GM18517 (cell line): ENCODE data around the gene DEAF1.
"Not testable (repeated sequence)": the region's sequence is repeated elsewhere in the genome, so short reads cannot be mapped to it uniquely, and the experiment has no call there.

ENCODE experiments used
- ATAC-seq: cut with Tn5 transposase; IDR thresholded peaks from one replicate; pipeline ENCODE4 v1.9.1; 2021; ENCODE audit warnings: mild to moderate bottlenecking, moderate library complexity; ENCODE audit not compliant: unreplicated experiment

The DEAF1 gene, protein sequence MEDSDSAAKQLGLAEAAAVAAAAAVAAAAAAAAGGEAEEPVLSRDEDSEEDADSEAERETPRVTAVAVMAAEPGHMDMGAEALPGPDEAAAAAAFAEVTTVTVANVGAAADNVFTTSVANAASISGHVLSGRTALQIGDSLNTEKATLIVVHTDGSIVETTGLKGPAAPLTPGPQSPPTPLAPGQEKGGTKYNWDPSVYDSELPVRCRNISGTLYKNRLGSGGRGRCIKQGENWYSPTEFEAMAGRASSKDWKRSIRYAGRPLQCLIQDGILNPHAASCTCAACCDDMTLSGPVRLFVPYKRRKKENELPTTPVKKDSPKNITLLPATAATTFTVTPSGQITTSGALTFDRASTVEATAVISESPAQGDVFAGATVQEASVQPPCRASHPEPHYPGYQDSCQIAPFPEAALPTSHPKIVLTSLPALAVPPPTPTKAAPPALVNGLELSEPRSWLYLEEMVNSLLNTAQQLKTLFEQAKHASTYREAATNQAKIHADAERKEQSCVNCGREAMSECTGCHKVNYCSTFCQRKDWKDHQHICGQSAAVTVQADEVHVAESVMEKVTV

DNA sequence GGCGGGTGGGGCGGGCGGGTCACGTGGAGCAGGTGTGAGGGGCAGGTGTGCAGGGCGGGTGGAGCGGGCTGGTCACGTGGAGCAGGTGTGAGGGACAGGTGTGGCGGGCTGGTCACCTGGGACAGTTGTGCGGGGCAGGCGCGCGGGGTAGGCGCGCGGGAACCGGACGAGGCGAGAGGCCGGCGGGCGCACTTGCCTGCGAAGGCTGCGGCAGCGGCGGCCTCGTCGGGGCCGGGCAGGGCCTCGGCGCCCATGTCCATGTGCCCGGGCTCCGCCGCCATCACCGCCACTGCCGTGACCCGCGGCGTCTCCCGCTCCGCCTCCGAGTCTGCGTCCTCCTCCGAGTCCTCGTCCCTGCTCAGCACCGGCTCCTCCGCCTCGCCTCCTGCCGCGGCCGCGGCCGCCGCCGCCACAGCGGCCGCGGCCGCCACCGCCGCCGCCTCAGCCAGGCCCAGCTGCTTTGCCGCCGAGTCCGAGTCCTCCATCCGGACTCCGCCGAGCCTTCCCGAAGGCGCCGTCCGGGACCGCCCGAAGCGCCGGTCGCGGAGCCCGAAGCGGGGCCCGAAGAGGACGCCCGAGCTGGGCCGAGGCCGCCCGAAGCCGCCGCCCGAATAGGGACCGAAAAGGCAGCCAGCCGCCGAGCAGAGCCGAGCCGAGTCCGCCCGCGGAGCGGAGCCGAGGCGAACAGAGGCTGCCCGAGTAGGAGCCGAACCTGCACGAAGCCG lies at the start of gene DEAF1:
DEAF1 (minus strand) TSS at position 660 of the 725 bp plus-strand sequence; CDS start at position 485, 175 bp downstream.
- peak; percentile 87 for ATAC-seq

DNA sequence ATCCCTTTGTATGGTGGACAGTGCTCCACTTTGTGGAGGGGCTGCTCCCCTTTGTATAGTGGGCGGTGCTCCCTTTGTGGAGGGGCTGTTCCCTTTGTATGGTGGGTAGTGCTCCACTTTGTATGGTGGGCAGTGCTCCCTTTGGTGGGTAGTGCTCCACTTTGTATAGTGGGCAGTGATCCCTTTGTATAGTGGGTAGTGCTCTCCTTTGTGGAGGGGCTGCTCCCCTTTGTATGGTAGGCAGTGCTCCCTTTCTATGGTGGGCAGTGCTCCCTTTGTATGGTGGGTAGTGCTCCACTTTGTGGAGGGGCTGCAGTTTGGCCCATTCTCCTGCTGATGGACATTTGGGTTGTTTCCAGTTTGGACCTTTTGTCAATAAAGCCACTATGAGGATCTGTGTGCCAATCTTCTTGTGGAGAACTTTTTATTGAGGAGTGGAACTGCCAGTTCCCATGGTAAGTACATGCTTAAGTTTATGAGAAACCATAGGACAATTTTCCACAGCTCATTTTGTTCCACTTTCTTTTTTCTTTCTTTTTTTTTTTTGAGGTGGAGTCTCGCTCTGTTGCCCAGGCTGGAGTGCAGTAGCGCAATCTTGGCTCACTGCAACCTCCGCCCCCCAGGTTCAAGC lies 47.7 kb upstream of the DEAF1 start:
- ATAC-seq, result no peak

DNA sequence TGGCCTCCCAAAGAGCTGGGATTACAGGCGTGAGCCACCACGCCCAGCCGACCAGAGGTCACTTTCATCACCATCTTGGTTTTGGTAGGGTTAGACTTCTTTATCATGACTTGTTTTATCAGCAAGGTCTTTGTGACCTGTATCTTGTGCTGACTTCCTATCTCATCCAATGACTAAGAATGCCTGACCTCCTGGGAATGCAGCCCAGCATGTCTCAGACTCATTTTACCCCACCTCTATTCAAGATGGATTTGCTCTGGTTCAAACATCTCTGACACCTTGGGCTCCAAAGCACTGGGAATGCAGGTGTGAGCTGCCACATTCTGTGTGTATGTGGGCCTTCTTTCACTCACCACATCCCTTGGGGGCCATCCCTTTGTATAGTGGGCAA lies 47.1 kb upstream of the DEAF1 start:
- ATAC-seq, result no peak

DNA sequence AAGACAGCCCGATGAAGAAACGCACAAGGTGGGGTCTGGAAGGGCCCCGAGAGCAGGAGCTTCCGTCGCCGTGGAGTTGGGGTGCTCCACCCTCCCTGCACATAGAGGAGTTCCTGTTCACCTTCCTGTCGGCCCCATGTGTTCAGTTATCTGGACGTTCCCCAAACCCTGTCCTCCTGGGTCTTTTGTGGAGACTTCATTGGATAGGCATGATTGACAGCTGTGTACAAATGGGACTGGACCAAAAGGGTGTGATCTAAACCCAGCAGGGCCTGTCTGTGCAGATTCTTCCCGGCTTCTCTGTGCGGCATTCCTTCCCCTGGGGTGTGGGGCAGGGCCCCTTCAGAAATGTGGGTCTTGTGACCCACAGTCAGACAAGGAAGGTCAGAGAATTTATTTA lies 42.9 kb upstream of the DEAF1 start:
- ATAC-seq, result not testable (repeated sequence)

DNA sequence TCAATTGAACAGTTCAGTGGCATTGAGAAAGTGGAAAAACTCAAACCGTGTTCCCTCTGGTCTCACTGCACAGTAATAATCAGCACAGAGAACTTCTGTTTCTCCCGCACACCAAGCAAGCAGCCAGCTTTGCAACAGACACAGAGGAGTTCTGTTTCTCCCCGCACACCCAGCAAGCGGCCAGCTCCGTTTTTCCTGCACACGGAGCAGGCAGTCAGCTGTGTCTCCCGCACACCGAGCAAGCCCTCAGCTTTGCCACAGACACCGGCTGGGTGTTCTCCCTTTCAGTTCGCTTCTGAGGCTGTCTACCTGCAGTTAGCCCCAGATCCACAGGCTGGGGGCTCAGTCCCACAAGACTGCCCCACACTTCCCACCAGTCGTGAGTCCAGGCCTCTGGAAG lies 42.3 kb upstream of the DEAF1 start:
- ATAC-seq, result no peak

DNA sequence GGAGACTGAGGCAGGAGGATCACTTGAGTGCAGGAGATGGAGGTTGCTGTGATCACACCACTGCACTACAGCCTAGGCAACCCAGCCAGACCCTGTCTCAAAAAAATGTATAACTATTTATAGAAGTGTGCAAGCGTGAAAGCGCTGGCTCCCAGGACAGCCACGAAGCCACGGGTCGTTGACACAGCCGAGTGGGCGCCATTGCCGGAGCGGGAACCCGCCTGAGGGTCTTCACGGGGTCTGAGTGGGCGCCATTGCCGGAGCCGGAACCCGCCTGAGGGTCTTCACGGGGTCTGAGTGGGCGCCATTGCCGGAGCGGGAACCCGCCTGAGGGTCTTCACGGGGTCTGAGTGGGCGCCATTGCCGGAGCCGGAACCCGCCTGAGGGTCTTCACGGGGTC lies 39.5 kb upstream of the DEAF1 start:
- not testable (repeated sequence) for ATAC-seq

DNA sequence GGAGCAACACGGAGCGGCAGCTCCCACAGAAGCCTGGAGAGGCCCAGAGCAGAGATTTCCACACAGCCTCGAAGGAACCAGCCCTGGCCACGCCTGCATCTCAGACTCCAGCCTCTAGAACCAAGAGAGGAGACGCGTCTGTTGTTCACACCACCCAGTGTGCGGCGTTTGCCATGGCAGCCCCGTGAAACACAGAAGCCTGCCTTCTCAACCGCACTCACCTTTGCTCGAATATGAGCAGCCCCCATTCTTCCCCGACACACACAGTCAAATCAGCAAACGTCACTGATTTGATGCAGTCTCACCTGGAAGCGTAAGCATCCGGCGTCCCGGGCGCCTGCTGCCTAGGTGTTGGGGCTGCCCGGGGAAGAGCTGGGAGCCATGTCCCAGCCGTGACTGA lies 38.0 kb upstream of the DEAF1 start:
- no peak for ATAC-seq

DNA sequence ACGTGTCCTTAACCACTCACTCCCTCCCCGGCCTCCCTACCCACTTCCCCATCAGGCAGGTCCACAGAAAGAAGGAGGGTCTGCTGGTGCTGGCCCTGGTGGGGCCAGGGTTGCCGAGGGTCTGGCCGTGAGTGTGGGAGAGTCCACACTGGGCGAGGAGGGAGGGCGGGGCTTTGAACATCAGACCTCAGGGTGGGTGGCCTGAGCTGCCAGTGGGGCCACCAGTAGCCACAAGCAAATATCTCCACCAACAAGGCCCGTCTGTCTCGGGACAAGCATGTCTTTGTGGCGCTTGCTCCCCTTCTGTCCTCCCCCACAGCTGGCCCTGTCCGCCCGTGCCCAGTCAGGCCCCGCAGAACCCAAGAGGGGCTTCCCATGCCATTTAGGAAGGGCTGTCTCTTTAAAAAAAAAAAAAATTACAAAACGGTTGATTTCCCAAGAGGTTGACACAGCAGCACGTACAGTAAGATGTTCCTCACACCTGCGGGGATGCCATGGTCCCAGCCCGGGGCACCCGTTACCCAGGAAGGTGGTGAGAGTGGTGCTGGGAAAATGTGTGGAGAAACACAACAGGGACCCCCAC lies 34.6 kb upstream of the DEAF1 start:
- no peak for ATAC-seq

DNA sequence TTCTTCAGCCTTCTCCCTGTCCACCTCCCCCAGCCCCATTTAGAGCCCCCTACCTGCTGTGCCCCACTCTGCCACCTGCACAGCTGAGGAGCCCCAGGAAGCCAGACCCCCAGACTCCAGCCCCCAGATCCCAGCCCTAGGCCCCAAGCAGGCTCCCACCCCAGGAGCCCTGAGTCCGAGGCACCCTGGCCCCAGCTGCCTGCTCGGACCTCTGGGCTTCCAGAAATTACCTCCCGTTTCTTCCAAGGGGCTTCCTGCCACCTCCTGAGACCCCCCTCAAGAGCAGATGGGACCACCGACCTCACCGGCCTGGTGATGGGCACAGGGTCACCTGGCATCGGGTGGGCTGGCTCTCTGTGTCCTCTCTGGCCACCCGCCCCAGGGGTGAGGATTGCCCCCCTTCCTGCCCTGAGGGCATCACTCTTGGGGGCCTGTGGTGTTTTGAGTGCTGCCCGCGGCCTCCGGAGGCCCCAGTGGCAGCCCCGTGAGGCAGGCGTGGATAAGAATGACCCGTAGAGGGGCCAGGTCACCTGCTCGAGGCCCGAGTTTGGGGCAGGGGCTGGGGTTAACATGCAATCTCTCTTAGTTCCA lies 34.0 kb upstream of the DEAF1 start:
- no peak for ATAC-seq

DNA sequence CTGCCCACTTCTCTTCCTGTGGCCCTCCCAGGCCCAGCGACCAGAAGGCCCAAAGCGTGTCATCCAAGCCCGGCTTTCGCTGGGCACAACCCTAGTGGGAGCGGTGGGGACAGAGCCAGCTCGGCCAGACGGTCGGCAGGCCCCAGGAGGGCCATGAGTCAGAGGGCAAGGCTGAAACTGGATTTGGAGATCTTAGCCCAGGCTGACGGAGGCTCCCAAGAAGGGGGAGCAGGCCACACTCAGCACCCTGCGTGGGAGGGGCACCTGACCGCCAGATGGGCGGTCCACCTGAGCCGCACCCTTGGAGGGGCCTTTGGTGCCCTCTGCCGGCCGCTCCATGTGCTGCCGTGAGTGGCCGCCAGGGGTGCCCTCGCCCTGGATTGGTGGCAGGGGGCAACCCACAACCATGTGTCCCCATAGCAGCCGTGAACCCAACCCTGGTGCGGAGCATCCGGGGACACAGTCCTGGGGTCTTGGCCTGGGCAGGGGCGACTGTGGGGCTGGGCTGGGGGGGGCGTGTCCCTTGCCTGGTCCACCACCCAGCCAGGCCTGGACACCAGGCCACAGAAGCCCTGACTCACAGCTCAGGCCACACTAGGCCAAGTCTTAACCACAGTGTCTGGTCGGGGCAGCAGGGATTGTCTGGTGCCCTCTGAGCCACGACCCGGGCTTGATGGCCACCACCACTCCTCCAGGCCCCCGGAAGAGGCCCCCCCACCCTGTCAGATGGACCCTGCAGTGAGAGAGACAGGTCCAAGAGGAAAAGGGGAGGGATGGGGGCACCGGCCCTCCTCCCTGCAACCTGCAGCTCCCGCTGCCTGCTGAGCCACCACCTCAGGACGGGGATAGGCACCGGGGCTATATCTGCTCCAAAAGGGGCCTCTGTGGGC lies 33.1 kb upstream of the DEAF1 start:
- no peak for ATAC-seq

DNA sequence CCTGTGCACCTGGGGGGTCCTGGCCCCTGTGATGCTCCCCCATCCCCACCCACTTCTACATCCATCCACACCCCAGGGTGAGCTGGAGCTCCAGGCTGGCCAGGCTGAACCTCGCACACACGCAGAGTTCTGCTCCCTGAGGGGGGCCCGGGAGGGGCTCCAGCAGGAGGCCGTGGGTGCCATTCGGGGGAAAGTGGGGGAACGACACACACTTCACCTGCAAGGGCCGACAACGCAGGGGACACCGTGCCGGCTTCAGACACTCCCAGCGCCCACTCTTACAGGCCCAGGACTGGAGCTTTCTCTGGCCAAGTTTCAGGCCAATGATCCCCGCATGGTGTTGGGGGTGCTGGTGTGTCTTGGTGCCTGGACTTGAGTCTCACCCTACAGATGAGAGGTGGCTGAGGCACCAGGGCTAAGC lies 32.3 kb upstream of the DEAF1 start:
- no peak for ATAC-seq

DNA sequence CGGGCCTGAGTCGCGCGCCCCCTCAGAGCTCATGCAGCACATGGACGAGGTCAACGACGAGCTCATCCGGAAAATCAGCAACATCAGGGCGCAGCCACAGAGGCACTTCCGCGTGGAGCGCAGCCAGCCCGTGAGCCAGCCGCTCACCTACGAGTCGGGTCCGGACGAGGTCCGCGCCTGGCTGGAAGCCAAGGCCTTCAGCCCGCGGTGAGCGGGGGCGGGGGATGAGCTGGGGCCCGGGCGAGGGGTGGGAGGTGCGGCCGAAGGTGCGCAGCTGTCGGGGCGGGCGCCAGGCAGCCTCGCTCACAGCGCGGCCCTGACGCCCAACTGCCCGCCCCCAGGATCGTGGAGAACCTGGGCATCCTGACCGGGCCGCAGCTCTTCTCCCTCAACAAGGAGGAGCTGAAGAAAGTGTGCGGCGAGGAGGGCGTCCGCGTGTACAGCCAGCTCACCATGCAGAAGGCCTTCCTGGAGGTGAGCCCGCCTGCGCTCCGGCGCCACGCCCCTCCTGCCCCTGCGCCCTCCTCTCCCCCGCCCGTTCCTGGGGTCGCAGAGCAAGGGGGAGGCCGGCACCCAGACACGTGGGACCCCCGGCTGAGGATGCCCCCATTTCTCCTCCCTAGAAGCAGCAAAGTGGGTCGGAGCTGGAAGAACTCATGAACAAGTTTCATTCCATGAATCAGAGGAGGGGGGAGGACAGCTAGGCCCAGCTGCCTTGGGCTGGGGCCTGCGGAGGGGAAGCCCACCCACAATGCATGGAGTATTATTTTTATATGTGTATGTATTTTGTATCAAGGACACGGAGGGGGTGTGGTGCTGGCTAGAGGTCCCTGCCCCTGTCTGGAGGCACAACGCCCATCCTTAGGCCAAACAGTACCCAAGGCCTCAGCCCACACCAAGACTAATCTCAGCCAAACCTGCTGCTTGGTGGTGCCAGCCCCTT lies 31.5 kb upstream of the DEAF1 start:
- no peak for ATAC-seq

DNA sequence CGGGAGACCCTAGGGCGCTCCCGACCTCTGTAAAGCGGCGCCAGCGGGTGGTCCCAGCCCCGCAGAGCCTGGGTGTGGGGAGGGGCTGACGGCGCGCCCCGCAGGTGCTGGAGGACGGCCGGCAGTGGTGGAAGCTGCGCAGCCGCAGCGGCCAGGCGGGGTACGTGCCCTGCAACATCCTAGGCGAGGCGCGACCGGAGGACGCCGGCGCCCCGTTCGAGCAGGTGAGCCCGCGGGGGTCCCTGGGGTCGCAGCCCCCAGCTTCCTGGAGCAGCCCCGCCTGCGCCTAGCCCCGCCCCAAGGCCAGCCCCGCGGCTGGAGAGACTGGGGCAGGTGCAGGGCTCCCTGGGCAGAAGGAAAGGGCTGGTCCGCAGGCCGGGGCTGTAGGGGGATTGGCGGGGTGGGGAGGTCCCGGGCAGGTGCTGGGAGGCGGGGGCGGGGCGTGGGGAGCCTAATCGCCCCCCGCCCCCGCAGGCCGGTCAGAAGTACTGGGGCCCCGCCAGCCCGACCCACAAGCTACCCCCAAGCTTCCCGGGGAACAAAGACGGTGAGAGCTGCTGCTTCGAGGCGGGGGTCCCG lies 30.7 kb upstream of the DEAF1 start:
- ATAC-seq, result no peak

DNA sequence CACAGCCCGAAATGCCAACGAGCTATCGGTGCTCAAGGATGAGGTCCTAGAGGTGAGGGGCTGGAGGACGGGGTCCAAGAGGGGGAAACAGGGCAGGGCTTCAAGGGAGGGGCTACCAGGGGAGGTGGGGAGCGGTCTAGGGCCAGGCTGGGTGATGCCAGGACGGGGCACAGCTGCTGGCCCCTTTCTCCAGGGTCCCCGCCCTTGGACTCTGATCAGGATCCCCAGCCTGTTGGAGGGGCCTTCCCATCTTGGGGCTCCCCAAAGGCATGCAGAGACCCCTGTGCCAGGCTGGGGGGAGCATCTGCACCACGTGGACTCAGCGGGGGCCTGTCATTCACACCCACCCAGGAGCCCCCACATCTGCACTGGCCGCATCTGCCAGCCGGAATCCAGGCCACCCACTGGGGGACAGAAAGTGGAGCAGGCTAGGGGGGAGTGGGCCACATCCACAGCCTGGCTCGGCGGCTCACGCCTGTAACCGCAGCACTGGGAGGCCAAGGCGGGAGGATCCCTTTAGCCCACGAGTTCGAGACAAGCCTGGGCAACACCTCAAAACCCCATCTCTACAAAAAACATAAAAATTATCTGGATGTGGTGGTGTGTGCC lies 29.9 kb upstream of the DEAF1 start:
- ATAC-seq, result no peak

DNA sequence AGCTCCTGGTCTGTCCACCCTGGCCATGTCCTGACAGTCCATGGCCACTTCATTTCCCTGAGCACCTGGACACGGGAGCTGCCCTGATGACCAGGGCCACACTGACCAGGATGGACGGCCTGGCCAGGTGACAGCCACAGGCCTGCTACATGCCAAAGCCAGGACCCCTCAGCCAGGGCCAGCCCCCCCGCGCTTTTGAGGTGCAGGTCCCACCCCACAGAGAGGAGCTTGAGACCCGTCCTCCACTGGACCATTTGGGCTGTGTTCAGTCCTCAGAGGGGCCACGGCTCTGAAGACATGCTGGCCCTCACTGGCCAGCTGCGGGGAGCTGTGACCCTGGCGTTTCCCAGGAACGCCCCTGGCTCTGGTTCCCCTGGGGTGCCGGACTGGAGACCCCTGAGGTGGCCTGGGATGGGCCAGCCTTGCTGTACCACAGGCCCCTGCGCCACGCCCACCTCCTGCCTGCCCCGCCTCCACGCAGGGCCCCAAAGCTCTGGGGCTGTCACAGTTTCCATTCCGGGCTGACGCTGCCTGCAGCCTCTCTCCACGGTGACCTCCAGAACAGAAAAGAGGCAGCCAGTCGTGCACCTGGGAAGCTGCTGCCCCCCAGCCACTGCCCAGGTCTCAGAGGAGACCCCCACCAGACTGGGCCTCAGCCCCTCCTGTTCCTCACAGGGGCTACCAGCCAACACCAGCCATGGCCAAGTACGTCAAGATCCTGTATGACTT lies 29.2 kb upstream of the DEAF1 start:
- no peak for ATAC-seq

DNA sequence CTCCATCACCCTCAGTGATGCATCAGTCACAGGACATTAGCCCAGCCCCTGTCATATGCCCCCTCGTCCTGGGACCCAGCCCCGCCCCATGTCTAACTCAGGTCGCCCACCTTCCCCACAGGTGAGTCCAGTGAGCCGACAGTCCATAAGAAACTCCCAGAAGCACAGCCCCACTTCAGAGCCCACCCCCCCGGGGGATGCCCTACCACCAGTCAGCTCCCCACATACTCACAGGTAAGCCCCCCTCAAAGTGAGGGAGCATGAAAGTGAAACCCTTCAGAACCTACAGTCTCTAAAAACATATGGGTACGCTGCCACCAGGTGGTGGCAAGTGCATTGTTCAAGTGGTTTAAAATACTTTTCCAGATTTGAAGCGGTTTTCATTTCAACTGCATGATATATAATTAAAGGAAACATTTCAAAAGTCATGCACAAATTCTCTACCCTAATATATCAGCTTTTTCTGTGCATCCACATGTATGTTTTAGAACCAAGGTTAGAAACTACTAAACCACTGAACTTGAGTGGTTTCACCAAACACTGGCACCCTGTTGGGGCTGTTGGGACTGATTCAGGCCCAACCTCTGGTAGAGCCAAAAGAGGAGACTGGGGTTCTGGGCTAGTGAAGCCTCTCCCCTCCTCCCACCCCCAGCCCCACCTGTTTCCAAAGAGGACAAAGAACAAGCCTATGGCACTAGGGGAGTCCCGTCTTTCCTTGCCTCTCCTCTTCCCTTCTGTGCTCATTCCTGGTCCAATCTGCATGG lies 28.3 kb upstream of the DEAF1 start:
- ATAC-seq, result no peak
